K562 (cell line): ENCODE data around the gene VWA7. TPM values are rescaled to one million over a fixed set of nuclear protein-coding genes. Genes with fewer than 3 reads are reported as not detected.

ENCODE experiments used
- ARID2 ChIP-seq: fragments of 450-650 bp; IDR thresholded peaks from 2 replicates; pipeline ENCODE4 v1.6.1; 2017; ENCODE audit warnings: antibody characterized with exemption, mild to moderate bottlenecking
- FOS ChIP-seq: IDR thresholded peaks from 3 replicates; pipeline ENCODE4 v1.6.1; 2011; ENCODE audit not compliant: insufficient read length; ENCODE audit errors: extremely low read depth
- HNRNPLL ChIP-seq: fragments of 200-400 bp; formaldehyde crosslinking; IDR thresholded peaks from 2 replicates; pipeline ENCODE4 v1.6.1; 2017; ENCODE audit warnings: low read length, low read depth, mild to moderate bottlenecking; ENCODE audit not compliant: poor library complexity, severe bottlenecking
- KLF1 ChIP-seq: fragments of 450-650 bp; IDR thresholded peaks from 2 replicates; pipeline ENCODE4 v1.6.1; 2016; ENCODE audit warnings: missing genetic modification characterization, missing compliant biosample characterization
- LCOR ChIP-seq: sonication (generic); formaldehyde crosslinking; IDR thresholded peaks from 2 replicates; pipeline ENCODE4 v1.8.0; 2022; ENCODE audit warnings: mild to moderate bottlenecking, missing genetic modification reagents
- MED1 ChIP-seq: sonication (generic); formaldehyde crosslinking; IDR thresholded peaks from 2 replicates; pipeline ENCODE4 v1.8.1; 2023; ENCODE audit warnings: missing genetic modification reagents, borderline replicate concordance
- PRPF4 ChIP-seq: fragments of 200-400 bp; formaldehyde crosslinking; IDR thresholded peaks from one replicate; pipeline ENCODE4 v1.6.1; 2017; ENCODE audit warnings: low read length, low read depth, mild to moderate bottlenecking; ENCODE audit not compliant: insufficient read depth, poor library complexity, severe bottlenecking
- PYGO2 ChIP-seq: fragments of 450-650 bp; IDR thresholded peaks from 2 replicates; pipeline ENCODE4 v1.6.1; 2016; ENCODE audit warnings: mild to moderate bottlenecking, missing genetic modification characterization, moderate library complexity, missing compliant biosample characterization
- SAFB ChIP-seq: fragments of 200-400 bp; formaldehyde crosslinking; IDR thresholded peaks from 2 replicates; pipeline ENCODE4 v1.6.1; 2017; ENCODE audit warnings: low read depth, low read length, borderline replicate concordance
- SIN3B ChIP-seq: fragments of 450-650 bp; IDR thresholded peaks from 2 replicates; pipeline ENCODE4 v1.6.1; 2017; ENCODE audit warnings: low read depth, mild to moderate bottlenecking, moderate library complexity
- TAF9B ChIP-seq: fragments of 450-650 bp; IDR thresholded peaks from 2 replicates; pipeline ENCODE4 v1.6.1; 2018; ENCODE audit warnings: mild to moderate bottlenecking; ENCODE audit not compliant: partially characterized antibody
- ZC3H8 ChIP-seq: fragments of 450-650 bp; IDR thresholded peaks from 2 replicates; pipeline ENCODE4 v1.6.1; 2017
- polyA plus RNA-seq, 8 experiments: library from polyadenylated mRNA; depleted of rRNA in 4 of 8; stranded (reverse) in 5 of 8; unstranded in 3 of 8; fragments of >200 nt; fragmentation: Nextera tagmentation in 2 of 8; fragmentation: Illumina TruSeq in 1 of 8; extraction: Ambion mirVana in 2 of 8; extraction: Trizol in 1 of 8; gene quantifications; 2 replicates each; pipeline versions ENCODE4 v1.2.1 to v1.2.3, GENCODE V29; 2011 to 2014; ENCODE audit warnings: inconsistent platforms in 1 of 8, missing spikeins in 1 of 8
- total RNA-seq, 7 experiments: library from RNA; depleted of rRNA in 6 of 7; stranded (reverse); fragments of >200 nt in 6 of 7; fragmentation: Illumina TruSeq in 2 of 7; extraction: Trizol in 2 of 7; gene quantifications; 2 replicates each; pipeline versions ENCODE4 v1.2.1 to v1.2.3, GENCODE V29; 2011 to 2021; ENCODE audit warnings: low replicate concordance in 1 of 7
- TF ChIP-seq, protein P1 (sequence below): sonication (generic); formaldehyde crosslinking; IDR thresholded peaks from 2 replicates; pipeline ENCODE4 v1.4.0; 2020; ENCODE audit warnings: mild to moderate bottlenecking, missing genetic modification reagents
- TF ChIP-seq, protein P2 (sequence below): fragments of 450-650 bp; formaldehyde crosslinking; IDR thresholded peaks from 2 replicates; pipeline ENCODE4 v1.4.0; 2022; ENCODE audit warnings: mild to moderate bottlenecking, moderate library complexity
- TF ChIP-seq, protein P3 (sequence below): sonication (generic); formaldehyde crosslinking; IDR thresholded peaks from 2 replicates; pipeline ENCODE4 v1.8.1; 2023; ENCODE audit warnings: mild to moderate bottlenecking, missing genetic modification reagents
- TF ChIP-seq, protein P4 (sequence below): fragments of 250-450 bp; sonication (Bioruptor Pico); IDR thresholded peaks from 2 replicates; pipeline ENCODE4 v1.5.0; 2020; ENCODE audit warnings: mild to moderate bottlenecking
- TF ChIP-seq, protein P5 (sequence below): fragments of 450-650 bp; IDR thresholded peaks from 2 replicates; pipeline ENCODE4 v1.6.1; 2018; ENCODE audit warnings: mild to moderate bottlenecking, low read depth; ENCODE audit not compliant: partially characterized antibody

The VWA7 gene
- total and polyA plus RNA-seq, 9 of the 15 experiments (the other 6 are each of a cell fraction or from before 2014, with no cell fraction given) = 0.18 to 2.9 (median 0.95) TPM

DNA sequence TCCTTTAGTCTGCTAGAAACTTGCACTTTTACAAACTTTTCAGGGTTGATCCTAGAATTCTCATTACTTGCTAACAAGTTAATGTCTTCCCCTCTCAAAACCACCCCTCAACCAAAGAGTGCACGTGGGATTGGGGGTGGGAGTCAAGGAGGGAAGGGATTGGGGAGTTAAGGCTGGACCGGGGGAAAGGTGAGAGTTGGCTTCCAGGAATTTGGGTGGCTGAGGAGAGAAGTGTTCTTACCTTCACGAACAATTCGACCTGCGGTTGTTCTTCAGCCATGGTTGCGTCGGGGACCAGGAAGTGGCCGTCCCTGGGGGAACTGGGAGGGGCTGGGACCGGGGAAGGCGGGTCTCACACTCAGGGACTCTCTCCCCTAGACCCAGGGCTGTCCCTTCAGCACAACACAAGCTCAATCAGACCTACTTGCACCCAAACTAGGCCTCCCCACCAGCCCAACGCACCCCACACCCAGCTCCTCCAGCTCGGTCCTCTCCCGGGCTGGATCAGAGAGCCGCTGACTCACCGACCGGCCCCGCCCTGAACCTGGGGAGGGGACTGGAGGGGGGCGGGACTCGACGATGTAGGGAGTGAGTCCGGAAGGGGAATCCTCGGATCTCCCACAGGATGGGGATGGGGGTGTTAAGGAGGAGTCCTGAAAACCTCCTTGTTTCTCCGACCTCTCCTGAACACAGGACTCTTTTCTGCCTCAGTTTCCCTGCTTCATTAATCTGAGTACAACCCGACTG, 40.9 kb downstream of the VWA7 start, which contains the start of gene CLIC1 (continued):
- TF ChIP-seq, protein P1, sequence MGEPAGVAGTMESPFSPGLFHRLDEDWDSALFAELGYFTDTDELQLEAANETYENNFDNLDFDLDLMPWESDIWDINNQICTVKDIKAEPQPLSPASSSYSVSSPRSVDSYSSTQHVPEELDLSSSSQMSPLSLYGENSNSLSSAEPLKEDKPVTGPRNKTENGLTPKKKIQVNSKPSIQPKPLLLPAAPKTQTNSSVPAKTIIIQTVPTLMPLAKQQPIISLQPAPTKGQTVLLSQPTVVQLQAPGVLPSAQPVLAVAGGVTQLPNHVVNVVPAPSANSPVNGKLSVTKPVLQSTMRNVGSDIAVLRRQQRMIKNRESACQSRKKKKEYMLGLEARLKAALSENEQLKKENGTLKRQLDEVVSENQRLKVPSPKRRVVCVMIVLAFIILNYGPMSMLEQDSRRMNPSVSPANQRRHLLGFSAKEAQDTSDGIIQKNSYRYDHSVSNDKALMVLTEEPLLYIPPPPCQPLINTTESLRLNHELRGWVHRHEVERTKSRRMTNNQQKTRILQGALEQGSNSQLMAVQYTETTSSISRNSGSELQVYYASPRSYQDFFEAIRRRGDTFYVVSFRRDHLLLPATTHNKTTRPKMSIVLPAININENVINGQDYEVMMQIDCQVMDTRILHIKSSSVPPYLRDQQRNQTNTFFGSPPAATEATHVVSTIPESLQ (CRISPR knock-in tag) = peak; percentile 94
- TF ChIP-seq MED1 (CRISPR knock-in tag) = no peak
- no peak; the same call in 1 of the 2 replicates for TF ChIP-seq PYGO2 (tag)
- no peak for TF ChIP-seq ARID2
- TF ChIP-seq LCOR = no peak
- TF ChIP-seq, protein P2, sequence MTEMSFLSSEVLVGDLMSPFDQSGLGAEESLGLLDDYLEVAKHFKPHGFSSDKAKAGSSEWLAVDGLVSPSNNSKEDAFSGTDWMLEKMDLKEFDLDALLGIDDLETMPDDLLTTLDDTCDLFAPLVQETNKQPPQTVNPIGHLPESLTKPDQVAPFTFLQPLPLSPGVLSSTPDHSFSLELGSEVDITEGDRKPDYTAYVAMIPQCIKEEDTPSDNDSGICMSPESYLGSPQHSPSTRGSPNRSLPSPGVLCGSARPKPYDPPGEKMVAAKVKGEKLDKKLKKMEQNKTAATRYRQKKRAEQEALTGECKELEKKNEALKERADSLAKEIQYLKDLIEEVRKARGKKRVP = no peak; the same call in 1 of the 2 replicates
- no peak for TF ChIP-seq PRPF4
- no peak for TF ChIP-seq SIN3B
- peak; percentile 69; the same call in 1 of the 2 replicates for TF ChIP-seq KLF1 (tag)
- no peak for TF ChIP-seq HNRNPLL
- TF ChIP-seq, protein P3, sequence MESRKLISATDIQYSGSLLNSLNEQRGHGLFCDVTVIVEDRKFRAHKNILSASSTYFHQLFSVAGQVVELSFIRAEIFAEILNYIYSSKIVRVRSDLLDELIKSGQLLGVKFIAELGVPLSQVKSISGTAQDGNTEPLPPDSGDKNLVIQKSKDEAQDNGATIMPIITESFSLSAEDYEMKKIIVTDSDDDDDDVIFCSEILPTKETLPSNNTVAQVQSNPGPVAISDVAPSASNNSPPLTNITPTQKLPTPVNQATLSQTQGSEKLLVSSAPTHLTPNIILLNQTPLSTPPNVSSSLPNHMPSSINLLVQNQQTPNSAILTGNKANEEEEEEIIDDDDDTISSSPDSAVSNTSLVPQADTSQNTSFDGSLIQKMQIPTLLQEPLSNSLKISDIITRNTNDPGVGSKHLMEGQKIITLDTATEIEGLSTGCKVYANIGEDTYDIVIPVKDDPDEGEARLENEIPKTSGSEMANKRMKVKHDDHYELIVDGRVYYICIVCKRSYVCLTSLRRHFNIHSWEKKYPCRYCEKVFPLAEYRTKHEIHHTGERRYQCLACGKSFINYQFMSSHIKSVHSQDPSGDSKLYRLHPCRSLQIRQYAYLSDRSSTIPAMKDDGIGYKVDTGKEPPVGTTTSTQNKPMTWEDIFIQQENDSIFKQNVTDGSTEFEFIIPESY (CRISPR knock-in tag) = no peak
- TF ChIP-seq TAF9B = no peak
- no peak for TF ChIP-seq FOS
- TF ChIP-seq, protein P4, sequence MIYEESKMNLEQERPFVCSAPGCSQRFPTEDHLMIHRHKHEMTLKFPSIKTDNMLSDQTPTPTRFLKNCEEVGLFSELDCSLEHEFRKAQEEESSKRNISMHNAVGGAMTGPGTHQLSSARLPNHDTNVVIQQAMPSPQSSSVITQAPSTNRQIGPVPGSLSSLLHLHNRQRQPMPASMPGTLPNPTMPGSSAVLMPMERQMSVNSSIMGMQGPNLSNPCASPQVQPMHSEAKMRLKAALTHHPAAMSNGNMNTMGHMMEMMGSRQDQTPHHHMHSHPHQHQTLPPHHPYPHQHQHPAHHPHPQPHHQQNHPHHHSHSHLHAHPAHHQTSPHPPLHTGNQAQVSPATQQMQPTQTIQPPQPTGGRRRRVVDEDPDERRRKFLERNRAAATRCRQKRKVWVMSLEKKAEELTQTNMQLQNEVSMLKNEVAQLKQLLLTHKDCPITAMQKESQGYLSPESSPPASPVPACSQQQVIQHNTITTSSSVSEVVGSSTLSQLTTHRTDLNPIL (CRISPR knock-in tag) = no peak; the same call in 1 of the 2 replicates
- TF ChIP-seq ZC3H8 = no peak
- TF ChIP-seq SAFB = no peak
- TF ChIP-seq, protein P5, sequence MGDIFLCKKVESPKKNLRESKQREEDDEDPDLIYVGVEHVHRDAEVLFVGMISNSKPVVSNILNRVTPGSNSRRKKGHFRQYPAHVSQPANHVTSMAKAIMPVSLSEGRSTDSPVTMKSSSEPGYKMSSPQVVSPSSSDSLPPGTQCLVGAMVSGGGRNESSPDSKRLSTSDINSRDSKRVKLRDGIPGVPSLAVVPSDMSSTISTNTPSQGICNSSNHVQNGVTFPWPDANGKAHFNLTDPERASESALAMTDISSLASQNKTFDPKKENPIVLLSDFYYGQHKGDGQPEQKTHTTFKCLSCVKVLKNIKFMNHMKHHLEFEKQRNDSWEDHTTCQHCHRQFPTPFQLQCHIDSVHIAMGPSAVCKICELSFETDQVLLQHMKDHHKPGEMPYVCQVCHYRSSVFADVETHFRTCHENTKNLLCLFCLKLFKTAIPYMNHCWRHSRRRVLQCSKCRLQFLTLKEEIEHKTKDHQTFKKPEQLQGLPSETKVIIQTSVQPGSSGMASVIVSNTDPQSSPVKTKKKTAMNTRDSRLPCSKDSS = no peak
